Measurements from ENCODE around the gene E2F2.

GRCh38 chr1:23475641-23476040, 55.4 kb downstream of the E2F2 start:
- TF ChIP-seq ZNF317 (CRISPR knock-in tag; IDR thresholded peaks at IDR 0.05) (no peak), NR1H2 (CRISPR knock-in tag; IDR thresholded peaks at IDR 0.05; ENCODE audit: borderline replicate concordance, low read depth) (no peak), SMC3 (IDR thresholded peaks at IDR 0.05; ENCODE audit: low read length) (no peak)

All from HepG2 (cell line).